IMR-90 (cell line): ENCODE data around the gene ANKLE1. TPM values are rescaled to one million over a fixed set of nuclear protein-coding genes. Genes with fewer than 3 reads are reported as not detected.

ENCODE experiments used
- ATAC-seq: fragments of 200-7000 bp; cut with Tn5 transposase; 2 replicates; pipeline ENCODE4 v1.9.1; 2020; ENCODE audit warnings: low read depth, mild to moderate bottlenecking, moderate library complexity
- BruUV-seq: library from RNA; stranded (reverse); fragments of 400-500 nt; replicated peaks from 2 replicates; lab custom pipeline; 2021; lab: Mats Ljungman, UMichigan
- CTCF ChIA-PET: fragments of 300-600 bp; formaldehyde crosslinking; extraction: SDS; loops from one replicate; lab custom pipeline; 2021; ENCODE audit warnings: antibody characterized with exemption; lab: Yijun Ruan, JAX
- POLR2A ChIA-PET: fragments of 300-600 bp; sonication (Branson Sonifier 250); formaldehyde crosslinking; loops from one replicate; lab custom pipeline; 2022; ENCODE audit warnings: antibody characterized with exemption; ENCODE audit not compliant: unreplicated experiment; lab: Charles Lee
- DNase-seq: peaks from one replicate; pipeline ENCODE4 v3.0.0; 2013
- H2AFZ ChIP-seq: replicated peaks from 2 replicates; pipeline ENCODE3; 2013; ENCODE audit warnings: low read length, mild to moderate bottlenecking; ENCODE audit not compliant: poor library complexity
- H2AK5ac ChIP-seq: 2 replicates; pipeline ENCODE4 v1.6.1; 2013; ENCODE audit warnings: low read depth, low read length, inconsistent platforms
- H2AK9ac ChIP-seq: replicated peaks from 2 replicates; pipeline ENCODE3; 2013; ENCODE audit warnings: mild to moderate bottlenecking, low read depth, low read length, moderate library complexity; ENCODE audit not compliant: poor library complexity
- H2BK120ac ChIP-seq: 2 replicates; pipeline ENCODE4 v1.6.1; 2013; ENCODE audit warnings: low read depth, low read length, inconsistent platforms
- H2BK15ac ChIP-seq: 3 replicates; pipeline ENCODE4 v1.6.1; 2013; ENCODE audit warnings: low read depth, low read length, inconsistent platforms
- H2BK20ac ChIP-seq: 2 replicates; pipeline ENCODE4 v1.6.1; 2013; ENCODE audit warnings: low read depth, mild to moderate bottlenecking, inconsistent platforms, low read length, moderate library complexity
- H2BK5ac ChIP-seq: 2 replicates; pipeline ENCODE4 v1.6.1; 2013; ENCODE audit warnings: mild to moderate bottlenecking, low read depth, low read length, inconsistent platforms; ENCODE audit not compliant: poor library complexity, severe bottlenecking
- H3K14ac ChIP-seq: replicated peaks from 2 replicates; pipeline ENCODE4 v1.6.1; 2013; ENCODE audit warnings: low read depth, low read length, inconsistent platforms
- H3K18ac ChIP-seq: 2 replicates; pipeline ENCODE4 v1.6.1; 2013; ENCODE audit warnings: low read depth, low read length, control low read depth
- H3K23ac ChIP-seq: 2 replicates; pipeline ENCODE4 v1.6.1; 2013; ENCODE audit warnings: low read depth, low read length, inconsistent platforms
- H3K27ac ChIP-seq: 2 replicates; pipeline ENCODE4 v1.5.1; 2013; ENCODE audit warnings: mild to moderate bottlenecking, control low read depth, low read length; ENCODE audit not compliant: insufficient read depth
- H3K27me3 ChIP-seq: 2 replicates; pipeline ENCODE4 v1.6.1; 2013; ENCODE audit warnings: low read length; ENCODE audit not compliant: control insufficient read depth, insufficient read depth
- H3K36me3 ChIP-seq: 2 replicates; pipeline ENCODE4 v1.6.1; 2013; ENCODE audit warnings: low read length, mixed read lengths; ENCODE audit not compliant: control insufficient read depth, insufficient read depth
- H3K4ac ChIP-seq: 2 replicates; pipeline ENCODE4 v1.6.1; 2013; ENCODE audit warnings: low read depth, low read length, inconsistent platforms
- H3K4me1 ChIP-seq: 2 replicates; pipeline ENCODE4 v1.6.1; 2013; ENCODE audit warnings: low read length, mixed read lengths; ENCODE audit not compliant: control insufficient read depth, insufficient read depth
- H3K4me2 ChIP-seq: 2 replicates; pipeline ENCODE4 v1.6.1; 2013; ENCODE audit warnings: low read depth, mild to moderate bottlenecking, control low read depth, low read length, moderate library complexity
- H3K4me3 ChIP-seq: 2 replicates; pipeline ENCODE4 v1.5.1; 2013; ENCODE audit warnings: low read depth, mild to moderate bottlenecking, control low read depth, low read length, moderate library complexity; ENCODE audit not compliant: insufficient read depth
- H3K56ac ChIP-seq: 2 replicates; pipeline ENCODE4 v1.6.1; 2013; ENCODE audit warnings: low read length, inconsistent platforms; ENCODE audit not compliant: insufficient read depth; ENCODE audit errors: extremely low read depth
- H3K79me1 ChIP-seq, 2 experiments: 2 replicates each; pipeline ENCODE4 v1.6.1; 2013; ENCODE audit warnings: low read length in 2 of 2, inconsistent platforms in 1 of 2, low read depth in 1 of 2
- H3K9ac ChIP-seq: 2 replicates; pipeline ENCODE4 v1.6.1; 2013; ENCODE audit warnings: low read depth, low read length, control low read depth
- H3K9me1 ChIP-seq: 2 replicates; pipeline ENCODE4 v1.6.1; 2013; ENCODE audit warnings: low read length, inconsistent platforms; ENCODE audit not compliant: insufficient read depth
- H3K9me3 ChIP-seq: 2 replicates; pipeline ENCODE4 v1.6.1; 2013; ENCODE audit warnings: low read length; ENCODE audit not compliant: control insufficient read depth, insufficient read depth
- H4K20me1 ChIP-seq: 2 replicates; pipeline ENCODE4 v1.6.1; 2013; ENCODE audit warnings: low read length, inconsistent platforms; ENCODE audit not compliant: insufficient read depth
- H4K5ac ChIP-seq: 2 replicates; pipeline ENCODE4 v1.6.1; 2013; ENCODE audit warnings: mild to moderate bottlenecking, low read depth, low read length, control low read depth
- H4K8ac ChIP-seq, 2 experiments: 2 replicates each; pipeline ENCODE4 v1.6.1; 2013; ENCODE audit warnings: low read depth in 2 of 2, low read length in 2 of 2, control low read depth in 1 of 2, inconsistent platforms in 1 of 2
- H4K91ac ChIP-seq: 2 replicates; pipeline ENCODE4 v1.6.1; 2013; ENCODE audit warnings: low read depth, low read length, inconsistent platforms; ENCODE audit not compliant: insufficient read depth
- ELK1 ChIP-seq: fragments of 150-350 bp; IDR thresholded peaks from 2 replicates; pipeline ENCODE4 v1.6.1; 2016; ENCODE audit warnings: low read depth, mild to moderate bottlenecking, low read length, moderate library complexity, borderline replicate concordance
- MXI1 ChIP-seq: IDR thresholded peaks from 2 replicates; pipeline ENCODE4 v1.6.1; 2012; ENCODE audit warnings: low read depth, mild to moderate bottlenecking, low read length, moderate library complexity, borderline replicate concordance
- RCOR1 ChIP-seq: IDR thresholded peaks from 2 replicates; pipeline ENCODE4 v1.6.1; 2012; ENCODE audit warnings: mild to moderate bottlenecking, low read length, improper control_type of control experiment; ENCODE audit not compliant: insufficient replicate concordance
- WGBS, 2 experiments: methylation state at CpG; one replicate each; pipeline versions ENCODE4 v1.1.5 to v1.1.7; 2013; ENCODE audit warnings: missing lambda C conversion rate in 2 of 2; ENCODE audit not compliant: insufficient read length in 1 of 2; ENCODE audit errors: extremely low coverage in 2 of 2; 5-methylcytosine and 5-hydroxymethylcytosine counted together
- dilution Hi-C: fragments of 300-500 bp; cut with HindIII; formaldehyde crosslinking; loops from one replicate; pipeline ENCODE4 v1.14.3; 2018; ENCODE audit warnings: low sequenced_read_pairs; ENCODE audit not compliant: unreplicated experiment
- in situ Hi-C: fragments of 300-500 bp; cut with MboI; formaldehyde crosslinking; loops from 3 replicates; pipeline ENCODE4 v1.14.3; 2019; ENCODE audit warnings: low sequenced_read_pairs, inconsistent platforms, mixed read lengths
- intact Hi-C: fragments of 100-400 bp; cut with micrococcal nuclease; formaldehyde crosslinking; loops from 2 replicates; pipeline ENCODE4 v1.10.0; 2022
- polyA plus RNA-seq, 3 experiments: library from polyadenylated mRNA; depleted of rRNA; stranded (reverse); fragments of >200 nt; gene quantifications; 2 replicates each; pipeline ENCODE4 v1.2.3, GENCODE V29; 2012; ENCODE audit warnings: low replicate concordance in 1 of 3
- total RNA-seq: library from RNA; depleted of rRNA; stranded (reverse); fragments of >200 nt; gene quantifications from 2 replicates; pipeline ENCODE4 v1.2.3, GENCODE V29; 2012

Gene ANKLE1
- total and polyA plus RNA-seq, 2 of the 4 experiments (the other 2 are of a cell fraction) = under 0.01 to 0.87 TPM

- 0% methylated on average over 14 of the region's 28 CpGs; no CpG with 5 or more reads in 1 of the 2 experiments for WGBS, 2 experiments
- in situ Hi-C loops = no loop called here
- CTCF ChIA-PET = interaction anchor here (0.7 kb wide), 1 partner anchor 18 kb away, joined by 7 read pairs; no protein-coding TSS in a partner anchor
Measured at GRCh38 chr19:17306285-17306714, 24.6 kb downstream of the ANKLE1 start.

More at GRCh38 chr19:17306285-17306714, 24.6 kb downstream of the ANKLE1 start:
- TF ChIP-seq MXI1 (peak; percentile 54; the same call in 1 of the 2 replicates), RCOR1 (no peak), ELK1 (no peak)
- H2BK5ac ChIP-seq = peak overlapping the region; percentile 57
- peak overlapping the region; percentile 87; the same call in 2 of the 3 replicates for H2BK15ac ChIP-seq
- H2AFZ ChIP-seq = peak overlapping the region; percentile 94
- no peaks in the 10 kb centered on the region for H3K27me3 ChIP-seq
- no peak overlapping the region for H2BK20ac ChIP-seq
- peaks cover 26 to 66% of the 10 kb centered on the region in 2 experiments for H3K79me1 ChIP-seq
- peak overlapping the region; percentile 28; the same call in 1 of the 2 replicates for H4K5ac ChIP-seq
- H2BK120ac ChIP-seq = no peak overlapping the region
- dilution Hi-C loops (no loop called here), intact Hi-C loops (no loop called here)
- peak overlapping the region; percentile 77 for H4K91ac ChIP-seq
- peak overlapping the region; percentile 64 for H3K9ac ChIP-seq
- POLR2A ChIA-PET = no interaction called here
- H3K36me3 ChIP-seq = no peaks in the 10 kb centered on the region
- H4K20me1 ChIP-seq = peaks cover 4% of the 10 kb centered on the region
- peaks cover 26% of the 10 kb centered on the region for H3K9me1 ChIP-seq
- peak overlapping the region; percentile 71 for H3K4ac ChIP-seq
- peak overlapping the region; percentile 55 for H2AK5ac ChIP-seq
- no peaks in the 10 kb centered on the region for H3K9me3 ChIP-seq
- no TSS peak for BruUV-seq
- ATAC-seq (no peak), DNase-seq (no peak)
- peak overlapping the region; percentile 61 for H3K27ac ChIP-seq
- H2AK9ac ChIP-seq = peak overlapping the region; percentile 94
- H3K18ac ChIP-seq = no peak overlapping the region
- H3K4me1 ChIP-seq = peaks cover 8% of the 10 kb centered on the region
- H4K8ac ChIP-seq = peak overlapping the region; percentile 48 to 83
- H3K4me2 ChIP-seq = peak overlapping the region; percentile 92
- peak overlapping the region; percentile 96 for H3K23ac ChIP-seq
- peak overlapping the region; percentile 55 for H3K4me3 ChIP-seq
- peak overlapping the region; percentile 33 for H3K56ac ChIP-seq
- peak overlapping the region; percentile 71 for H3K14ac ChIP-seq
